ENCODE results near the gene CECR2. TPM values are rescaled to one million over a fixed set of nuclear protein-coding genes. Genes with fewer than 3 reads are reported as not detected.

Gene CECR2
- total and polyA plus RNA-seq, 10 of the 15 experiments (the other 5 are each of a cell fraction or from before 2014, with no cell fraction given) = 0.01 to 0.08 (median 0.01) TPM; not detected in 7

GRCh38 chr22:17366329-17366728 is 2.9 kb upstream of the CECR2 start:
- WGBS (ENCODE audit: insufficient coverage, insufficient replicate concordance, low lambda C conversion rate, missing lambda C conversion rate) = 58% methylated on average over 13 of the region's 13 CpGs
- H3K4me3 ChIP-seq = no peak overlapping the region
- no peak overlapping the region for H3K4me2 ChIP-seq (ENCODE audit: control insufficient read depth, insufficient read depth)
- no peaks in the 10 kb centered on the region for H3K79me2 ChIP-seq (ENCODE audit: control insufficient read depth, insufficient read depth, low read length)
- H3K9me3 ChIP-seq (replicated peaks; ENCODE audit: control insufficient read depth, insufficient read depth, low read length) = no peaks in the 10 kb centered on the region
- in situ Hi-C loops (cut with MboI) = no loop called here
- H3K27ac ChIP-seq (ENCODE audit: control insufficient read depth, insufficient read depth) = no peak overlapping the region
- ChIA-PET SMC1A (ENCODE audit: uncharacterized antibody, unreplicated experiment) (no interaction called here), POLR2A (no interaction called here), RAD21 (ENCODE audit: unreplicated experiment) (no interaction called here), CTCF (interaction anchor here (1.5 kb wide), 1 partner anchor 194 kb away, joined by 6 read pairs; no protein-coding TSS in a partner anchor)
- TF ChIP-seq NFIC (IDR thresholded peaks at IDR 0.05; ENCODE audit: low read depth, low read length) (no peak), ZNF207 (IDR thresholded peaks at IDR 0.05; ENCODE audit: borderline replicate concordance) (no peak), WRNIP1 (IDR thresholded peaks at IDR 0.05; ENCODE audit: borderline replicate concordance, low read depth, low read length) (no peak), MTA2 (IDR thresholded peaks at IDR 0.05; ENCODE audit: low read depth) (no peak), LARP7 (IDR thresholded peaks at IDR 0.05) (no peak), FOS (IDR thresholded peaks at IDR 0.05; ENCODE audit: borderline replicate concordance, extremely low read depth, insufficient read length) (no peak), SREBF2 (IDR thresholded peaks at IDR 0.05; ENCODE audit: low read length) (no peak), TCF7 (IDR thresholded peaks at IDR 0.05; ENCODE audit: borderline replicate concordance) (no peak), MLLT1 (IDR thresholded peaks at IDR 0.05) (no peak), CBFB (IDR thresholded peaks at IDR 0.05; ENCODE audit: low read depth) (no peak), ZBED1 (IDR thresholded peaks at IDR 0.05; ENCODE audit: borderline replicate concordance) (no peak), CBX5 (IDR thresholded peaks at IDR 0.05; ENCODE audit: low read depth) (no peak), ZNF687 (IDR thresholded peaks at IDR 0.05) (no peak), CHD1 (IDR thresholded peaks at IDR 0.05; ENCODE audit: low read depth, low read length) (no peak), E4F1 (IDR thresholded peaks at IDR 0.05; ENCODE audit: borderline replicate concordance, partially characterized antibody) (no peak), CHD2 (IDR thresholded peaks at IDR 0.05; ENCODE audit: borderline replicate concordance, low read depth, low read length) (no peak), SUZ12 (IDR thresholded peaks at IDR 0.05; ENCODE audit: unreplicated experiment) (no peak), SPI1 (IDR thresholded peaks at IDR 0.05; ENCODE audit: borderline replicate concordance, insufficient read depth, low read depth, low read length) (no peak)
- H3K9ac ChIP-seq (ENCODE audit: control insufficient read depth, insufficient read depth, low read length) = no peak overlapping the region
- no peaks in the 10 kb centered on the region for H4K20me1 ChIP-seq (ENCODE audit: control insufficient read depth, insufficient read depth)
- no TSS peak for BruUV-seq (replicated peaks)
- H3K4me1 ChIP-seq (ENCODE audit: control insufficient read depth, insufficient read depth, low read length) = no peaks in the 10 kb centered on the region
- H3K36me3 ChIP-seq (ENCODE audit: control insufficient read depth in 2 of 2, insufficient read depth in 2 of 2, low read length in 1 of 2) = no peaks in the 10 kb centered on the region
- H3K27me3 ChIP-seq (replicated peaks in 1 of 2; ENCODE audit: control insufficient read depth in 2 of 2, insufficient read depth in 2 of 2, low read length in 1 of 2) = peaks cover 6 to 17% of the 10 kb centered on the region in 2 experiments
- intact Hi-C loops (cut with micrococcal nuclease; ENCODE audit: unreplicated experiment) = loop anchor here (10.0 kb wide), 1 partner anchor 152 kb away; the partner anchor contains the start of gene ADA2
- FAIRE-seq (no peak), DNase-seq (ENCODE audit: low read depth, low spot score) (no peak), ATAC-seq (no peak)
- no peak overlapping the region for H2AFZ ChIP-seq (ENCODE audit: control insufficient read depth, low read depth, low read length)
